Pulmonary artery endothelial cell (primary cell): ENCODE measurements around the gene DNAJB5. TPM values are rescaled to one million over a fixed set of nuclear protein-coding genes. Genes with fewer than 3 reads are reported as not detected.

Experiments
- total RNA-seq: library from RNA; depleted of rRNA; stranded (reverse); fragments of >200 nt; gene quantifications from 2 replicates; pipeline ENCODE4 v1.2.3, GENCODE V29; 2014

DNAJB5 gene
- total RNA-seq, 1 donor from 2014 or later: 9.6 TPM

Other genes with a start within 250 kb of the DNAJB5 start
- gene PHF24, start 31.5 kb upstream of the DNAJB5 start, total RNA-seq: not detected in 2 replicates
- 684 and 811 TPM in 2 replicates for gene VCP, start 82.9 kb downstream of the DNAJB5 start, total RNA-seq
- 24.1 and 32.5 TPM in 2 replicates for gene FANCG, start 90.2 kb downstream of the DNAJB5 start, total RNA-seq
- 9.3 and 11.0 TPM in 2 replicates for gene PIGO, start 106.8 kb downstream of the DNAJB5 start, total RNA-seq
- 275 and 339 TPM in 2 replicates for gene STOML2, start 113.4 kb downstream of the DNAJB5 start, total RNA-seq
- gene ATOSB, start 126.1 kb downstream of the DNAJB5 start, total RNA-seq: 17.7 and 19.7 TPM in 2 replicates
- 41.3 and 70.2 TPM in 2 replicates for gene UNC13B, start 172.3 kb downstream of the DNAJB5 start, total RNA-seq